OCI-LY1 (cell line): ENCODE data around the gene EPC2.

Source experiments
- EZH2 ChIP-seq: fragments of 200-600 bp; sonication (generic), shearing (Covaris generic); IDR thresholded peaks from 2 replicates; pipeline ENCODE4 v1.8.0; 2017; ENCODE audit warnings: borderline replicate concordance, mixed run types, mild to moderate bottlenecking, antibody characterized with exemption, low read length, moderate library complexity, mixed read lengths
- TF ChIP-seq, protein P1 (sequence below): fragments of 200-600 bp; sonication (generic), shearing (Covaris generic); IDR thresholded peaks from 2 replicates; pipeline ENCODE4 v1.5.1; 2017; ENCODE audit warnings: mild to moderate bottlenecking, antibody characterized with exemption, low read length, moderate library complexity, mixed read lengths

DNA sequence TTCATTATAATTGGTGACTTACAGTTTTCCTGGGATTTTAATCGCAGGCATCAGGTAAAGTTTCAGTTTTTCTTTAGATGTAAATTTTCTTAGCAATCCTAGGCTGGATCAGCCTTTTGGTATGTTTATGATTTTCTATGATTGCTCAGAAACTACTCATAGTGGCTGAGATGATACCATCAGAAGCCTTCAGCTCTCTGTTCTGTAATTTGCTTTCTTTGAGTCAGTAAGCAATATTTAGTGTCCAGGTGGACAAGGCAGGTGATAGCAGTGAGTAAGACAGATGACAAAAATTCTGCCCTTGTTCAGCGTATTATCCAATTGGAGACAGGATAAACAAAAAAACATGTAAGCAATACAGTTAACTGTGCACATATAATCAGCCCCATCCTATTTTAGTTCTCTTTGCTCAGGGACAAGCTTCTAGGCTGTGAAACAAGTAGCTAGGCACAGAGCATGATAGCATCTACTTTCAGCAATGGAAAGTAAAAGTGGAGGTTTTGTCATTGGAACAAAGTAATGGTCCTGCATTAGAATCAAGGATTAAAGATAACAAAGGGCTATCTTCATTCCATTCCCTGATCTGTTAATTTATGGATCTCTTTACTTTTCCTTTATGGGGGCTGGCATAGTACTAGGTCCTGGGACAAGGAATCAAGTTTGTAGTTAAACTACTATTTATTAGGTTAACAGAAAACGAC is 100.8 kb downstream of the EPC2 start:
- no peak for TF ChIP-seq EZH2
- TF ChIP-seq, protein P1, sequence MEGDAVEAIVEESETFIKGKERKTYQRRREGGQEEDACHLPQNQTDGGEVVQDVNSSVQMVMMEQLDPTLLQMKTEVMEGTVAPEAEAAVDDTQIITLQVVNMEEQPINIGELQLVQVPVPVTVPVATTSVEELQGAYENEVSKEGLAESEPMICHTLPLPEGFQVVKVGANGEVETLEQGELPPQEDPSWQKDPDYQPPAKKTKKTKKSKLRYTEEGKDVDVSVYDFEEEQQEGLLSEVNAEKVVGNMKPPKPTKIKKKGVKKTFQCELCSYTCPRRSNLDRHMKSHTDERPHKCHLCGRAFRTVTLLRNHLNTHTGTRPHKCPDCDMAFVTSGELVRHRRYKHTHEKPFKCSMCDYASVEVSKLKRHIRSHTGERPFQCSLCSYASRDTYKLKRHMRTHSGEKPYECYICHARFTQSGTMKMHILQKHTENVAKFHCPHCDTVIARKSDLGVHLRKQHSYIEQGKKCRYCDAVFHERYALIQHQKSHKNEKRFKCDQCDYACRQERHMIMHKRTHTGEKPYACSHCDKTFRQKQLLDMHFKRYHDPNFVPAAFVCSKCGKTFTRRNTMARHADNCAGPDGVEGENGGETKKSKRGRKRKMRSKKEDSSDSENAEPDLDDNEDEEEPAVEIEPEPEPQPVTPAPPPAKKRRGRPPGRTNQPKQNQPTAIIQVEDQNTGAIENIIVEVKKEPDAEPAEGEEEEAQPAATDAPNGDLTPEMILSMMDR, result no peak
